WTC11 (cell line): ENCODE results near the gene MYBL2.

Source experiments
- CREM ChIP-seq: sonication (generic); formaldehyde crosslinking; IDR thresholded peaks from 2 replicates; pipeline ENCODE4 v1.8.1; 2022; ENCODE audit warnings: mild to moderate bottlenecking, missing genetic modification reagents, moderate library complexity
- CTCF ChIP-seq: fragments of 200-600 bp; IDR thresholded peaks from 2 replicates; pipeline ENCODE4 v1.8.0; 2022; ENCODE audit warnings: antibody characterized with exemption
- GABPB1 ChIP-seq: sonication (generic); formaldehyde crosslinking; IDR thresholded peaks from 2 replicates; pipeline ENCODE4 v1.8.1; 2023; ENCODE audit warnings: mild to moderate bottlenecking, missing genetic modification reagents
- NR2C2 ChIP-seq: sonication (generic); formaldehyde crosslinking; IDR thresholded peaks from 2 replicates; pipeline ENCODE4 v1.8.0; 2022; ENCODE audit warnings: mild to moderate bottlenecking, missing genetic modification reagents
- PRRX2 ChIP-seq: fragments of 250-450 bp; sonication (Bioruptor Pico); IDR thresholded peaks from 2 replicates; pipeline ENCODE4 v1.8.0; 2021; ENCODE audit warnings: mild to moderate bottlenecking
- RELA ChIP-seq: sonication (generic); formaldehyde crosslinking; IDR thresholded peaks from 2 replicates; pipeline ENCODE4 v1.8.1; 2022; ENCODE audit warnings: missing genetic modification reagents, mild to moderate bottlenecking, borderline replicate concordance
- TCF7 ChIP-seq: sonication (generic); formaldehyde crosslinking; IDR thresholded peaks from 2 replicates; pipeline ENCODE4 v1.8.0; 2022; ENCODE audit warnings: mild to moderate bottlenecking, low read depth, missing genetic modification reagents, moderate library complexity
- TEAD1 ChIP-seq: sonication (generic); formaldehyde crosslinking; IDR thresholded peaks from 2 replicates; pipeline ENCODE4 v1.8.0; 2022; ENCODE audit warnings: mild to moderate bottlenecking, missing genetic modification reagents
- USF1 ChIP-seq: sonication (generic); formaldehyde crosslinking; IDR thresholded peaks from 2 replicates; pipeline ENCODE4 v1.8.0; 2022; ENCODE audit warnings: mild to moderate bottlenecking, missing genetic modification reagents
- TF ChIP-seq, protein P1 (sequence below): sonication (generic); formaldehyde crosslinking; IDR thresholded peaks from 2 replicates; pipeline ENCODE4 v1.8.1; 2022; ENCODE audit warnings: low read depth, missing genetic modification reagents, borderline replicate concordance

GRCh38 chr20:43739148-43739749 is 72.3 kb downstream of the MYBL2 start:
- TF ChIP-seq CTCF (no peak), RELA (no peak), PRRX2 (CRISPR knock-in tag) (no peak), GABPB1 (CRISPR knock-in tag) (no peak), NR2C2 (CRISPR knock-in tag) (no peak), TEAD1 (no peak), CREM (CRISPR knock-in tag) (no peak), USF1 (no peak), TCF7 (CRISPR knock-in tag) (no peak)
- TF ChIP-seq, protein P1, sequence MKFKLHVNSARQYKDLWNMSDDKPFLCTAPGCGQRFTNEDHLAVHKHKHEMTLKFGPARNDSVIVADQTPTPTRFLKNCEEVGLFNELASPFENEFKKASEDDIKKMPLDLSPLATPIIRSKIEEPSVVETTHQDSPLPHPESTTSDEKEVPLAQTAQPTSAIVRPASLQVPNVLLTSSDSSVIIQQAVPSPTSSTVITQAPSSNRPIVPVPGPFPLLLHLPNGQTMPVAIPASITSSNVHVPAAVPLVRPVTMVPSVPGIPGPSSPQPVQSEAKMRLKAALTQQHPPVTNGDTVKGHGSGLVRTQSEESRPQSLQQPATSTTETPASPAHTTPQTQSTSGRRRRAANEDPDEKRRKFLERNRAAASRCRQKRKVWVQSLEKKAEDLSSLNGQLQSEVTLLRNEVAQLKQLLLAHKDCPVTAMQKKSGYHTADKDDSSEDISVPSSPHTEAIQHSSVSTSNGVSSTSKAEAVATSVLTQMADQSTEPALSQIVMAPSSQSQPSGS (CRISPR knock-in tag) = no peak
